Nephron progenitor cell (in vitro differentiated cells): ENCODE data around the gene NOTCH4.
A peak's percentile ranks its signal among the peaks of the same experiment; 100 is the strongest.

Source experiments
- DNase-seq: peaks from one replicate; pipeline ENCODE4 v3.0.0; 2021
- H3K27ac Mint-ChIP-seq: 2 replicates; pipeline ENCODE4 v1.8.0; 2021; ENCODE audit warnings: mild to moderate bottlenecking, moderate library complexity, mixed read lengths
- H3K27me3 Mint-ChIP-seq: 2 replicates; pipeline ENCODE4 v1.8.0; 2021; ENCODE audit warnings: mild to moderate bottlenecking, low read depth, mixed read lengths; ENCODE audit not compliant: poor library complexity
- H3K36me3 Mint-ChIP-seq: 2 replicates; pipeline ENCODE4 v1.8.0; 2021; ENCODE audit warnings: low read depth, mixed read lengths
- H3K4me1 Mint-ChIP-seq: 2 replicates; pipeline ENCODE4 v1.8.0; 2021; ENCODE audit warnings: mixed read lengths
- H3K4me3 Mint-ChIP-seq: 2 replicates; pipeline ENCODE4 v1.8.0; 2021; ENCODE audit warnings: mild to moderate bottlenecking, moderate library complexity, mixed read lengths
- H3K9me3 Mint-ChIP-seq: 2 replicates; pipeline ENCODE4 v1.8.0; 2021; ENCODE audit warnings: mild to moderate bottlenecking, moderate library complexity, mixed read lengths
- CTCF ChIP-seq: fragments of 200-600 bp; sonication (generic); IDR thresholded peaks from 2 replicates; pipeline ENCODE4 v1.5.0; 2021; ENCODE audit warnings: antibody characterized with exemption

NOTCH4 gene

GRCh38 chr6:32167154-32167760 is 56.6 kb downstream of the NOTCH4 start:
- DNase-seq, result no peak
- no peak for TF ChIP-seq CTCF
- H3K4me1 Mint-ChIP-seq, result peaks cover 17% of the 10 kb centered on the region
- no peaks in the 10 kb centered on the region for H3K27me3 Mint-ChIP-seq
- peaks cover 71% of the 10 kb centered on the region for H3K36me3 Mint-ChIP-seq
- H3K27ac Mint-ChIP-seq, result peak overlapping the region; percentile 94
- no peaks in the 10 kb centered on the region for H3K9me3 Mint-ChIP-seq
- H3K4me3 Mint-ChIP-seq, result no peak overlapping the region

GRCh38 chr6:32166411-32167061 is 57.3 kb downstream of the NOTCH4 start:
- TF ChIP-seq CTCF, result no peak
- Mint-ChIP-seq H3K9me3 (no peaks in the 10 kb centered on the region), H3K4me3 (no peak overlapping the region), H3K36me3 (peaks cover 74% of the 10 kb centered on the region), H3K4me1 (peaks cover 17% of the 10 kb centered on the region), H3K27me3 (no peaks in the 10 kb centered on the region), H3K27ac (no peak overlapping the region)
- no peak for DNase-seq

GRCh38 chr6:32164295-32164694 is 59.6 kb downstream of the NOTCH4 start, which contains the start of gene EGFL8:
TSS of gene EGFL8 (plus strand) at chr6:32164595. CDS start at chr6:32166166, 1,571 bp downstream.
- H3K27ac Mint-ChIP-seq, result peak within 1 kb of the TSS; percentile 72
- H3K4me1 Mint-ChIP-seq, result peaks cover 17% of the 10 kb centered on the region
- no peak for DNase-seq
- H3K27me3 Mint-ChIP-seq, result no peaks in the 10 kb centered on the region
- no peak for TF ChIP-seq CTCF
- H3K4me3 Mint-ChIP-seq, result no peak within 1 kb of the TSS
- peaks cover 63% of the 10 kb centered on the region for H3K36me3 Mint-ChIP-seq
- H3K9me3 Mint-ChIP-seq, result no peaks in the 10 kb centered on the region

GRCh38 chr6:32163559-32164258 is 60.2 kb downstream of the NOTCH4 start:
- H3K27me3 Mint-ChIP-seq, result no peaks in the 10 kb centered on the region
- peaks cover 63% of the 10 kb centered on the region for H3K36me3 Mint-ChIP-seq
- no peaks in the 10 kb centered on the region for H3K9me3 Mint-ChIP-seq
- no peak for DNase-seq
- H3K4me3 Mint-ChIP-seq, result no peak overlapping the region
- H3K27ac Mint-ChIP-seq, result peak overlapping the region; percentile 72
- TF ChIP-seq CTCF, result no peak
- peaks cover 16% of the 10 kb centered on the region for H3K4me1 Mint-ChIP-seq

- peaks cover 50% of the 10 kb centered on the region for H3K36me3 Mint-ChIP-seq
- H3K4me1 Mint-ChIP-seq, result peaks cover 24% of the 10 kb centered on the region
- no peaks in the 10 kb centered on the region for H3K9me3 Mint-ChIP-seq
- no peak overlapping the region for H3K27ac Mint-ChIP-seq
- peaks cover 4% of the 10 kb centered on the region for H3K27me3 Mint-ChIP-seq
- no peak for TF ChIP-seq CTCF
- DNase-seq, result no peak
- no peak overlapping the region for H3K4me3 Mint-ChIP-seq
Observed at GRCh38 chr6:32158052-32158451, 65.8 kb downstream of the NOTCH4 start.
